ENCODE results near the gene TIGD6.
"Not testable (repeated sequence)": the region's sequence is repeated elsewhere in the genome, so short reads cannot be mapped to it uniquely, and the experiment has no call there.

The TIGD6 gene

DNA sequence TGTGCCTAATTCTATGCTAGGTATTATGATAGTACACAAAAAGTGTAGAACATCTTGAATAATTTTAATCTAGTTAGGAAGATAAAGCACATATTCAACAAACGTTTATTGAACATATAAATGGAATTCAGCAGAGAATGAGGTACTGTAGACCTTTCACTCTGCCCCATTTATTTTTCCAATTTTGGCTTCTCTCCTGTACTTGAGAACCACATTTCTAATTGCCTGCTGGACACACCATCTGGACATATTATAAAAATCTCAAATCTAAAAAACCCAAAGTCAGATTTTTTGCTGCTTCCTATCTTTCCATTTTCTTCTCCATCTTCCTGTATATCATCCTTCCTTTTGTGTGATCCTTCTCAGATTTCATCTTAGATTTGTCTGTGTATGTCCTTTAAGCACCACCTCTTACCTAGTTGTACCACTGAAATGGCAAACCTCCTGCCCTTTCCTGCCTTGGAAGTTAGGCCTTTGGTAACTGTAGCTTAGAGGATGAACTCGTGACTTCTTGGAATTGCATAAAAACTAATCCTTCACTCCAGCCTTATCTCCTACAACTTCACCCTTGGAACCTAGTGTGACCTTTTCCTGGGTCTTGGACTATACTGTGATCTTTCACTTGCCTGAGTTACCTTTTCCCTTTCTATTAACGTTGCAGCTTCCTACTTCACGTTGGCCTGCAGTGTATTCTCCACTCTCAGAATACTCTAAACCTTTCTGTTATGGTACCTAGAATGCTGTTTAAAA is 31.1 kb downstream of the TIGD6 start:
- no peak for DNase-seq

DNA sequence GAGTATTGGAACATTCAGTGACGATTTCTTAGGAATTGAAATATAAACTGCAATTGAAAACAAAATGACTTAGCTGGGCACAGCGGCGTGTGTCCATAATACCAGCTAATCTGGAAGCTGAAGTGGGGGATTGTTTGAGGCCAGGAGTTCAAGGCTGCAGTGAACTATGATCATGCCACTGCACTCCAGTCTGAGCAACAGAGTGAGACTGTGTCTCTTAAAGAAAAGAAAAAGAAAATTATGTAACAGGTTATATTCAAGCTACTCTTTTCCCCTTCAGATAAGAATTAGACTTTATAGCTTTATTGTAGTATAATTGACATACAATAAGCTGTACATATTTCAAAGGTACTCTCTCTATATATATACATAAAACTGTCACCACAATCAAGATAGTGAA is 33.5 kb downstream of the TIGD6 start:
- no peak for DNase-seq

DNA sequence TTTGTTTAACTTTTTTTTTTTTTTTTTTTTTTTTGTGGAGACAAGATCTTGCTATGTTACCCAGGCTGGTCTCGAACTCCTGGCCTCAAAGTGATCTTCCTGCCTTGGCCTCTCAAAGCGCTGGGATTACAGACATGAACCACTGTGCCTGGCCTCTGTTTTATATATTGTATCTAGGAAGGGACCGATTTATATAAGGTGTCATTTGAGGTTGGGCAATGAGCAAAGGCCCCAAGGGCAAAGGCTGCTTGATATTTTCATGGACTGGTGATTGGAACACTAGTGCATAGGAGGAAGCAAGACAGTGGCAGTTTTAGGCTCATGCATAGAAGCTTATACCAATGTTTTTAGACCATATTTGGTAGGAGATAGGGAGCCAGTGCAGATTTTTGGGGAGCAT is 36.7 kb downstream of the TIGD6 start:
- no peak for DNase-seq

DNA sequence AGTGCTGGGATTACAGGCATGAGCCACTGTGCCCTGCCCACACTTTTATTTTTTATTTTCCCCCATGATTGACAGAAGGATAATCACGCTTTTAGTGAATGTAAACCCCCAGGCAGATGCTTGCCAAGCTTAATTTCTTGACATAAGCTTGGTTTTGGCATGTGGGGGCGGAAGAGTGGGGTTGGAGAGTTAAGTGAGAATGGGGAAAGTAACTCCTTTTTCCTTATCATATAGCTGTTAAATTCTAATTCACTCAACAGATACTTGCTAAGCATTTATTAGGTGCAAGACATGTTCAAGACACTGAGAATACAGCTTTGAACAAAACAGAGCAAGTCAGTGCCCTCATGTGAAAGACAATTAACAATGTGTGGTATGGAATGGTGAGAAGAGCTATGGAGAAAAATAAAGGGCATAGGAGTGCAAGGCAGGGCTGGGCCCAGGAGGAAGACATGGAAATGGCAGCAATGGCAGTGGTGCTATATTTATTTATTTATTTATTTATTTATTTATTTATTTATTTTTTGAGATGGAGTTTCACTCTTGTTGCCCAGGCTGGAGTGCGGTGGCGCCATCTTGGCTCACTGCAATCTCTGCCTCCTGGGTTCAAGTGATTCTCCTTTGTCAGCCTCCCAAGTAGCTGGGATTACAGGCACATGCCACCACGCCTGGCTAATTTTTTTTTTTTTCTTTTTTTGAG is 37.7 kb downstream of the TIGD6 start:
- DNase-seq, result no peak

DNA sequence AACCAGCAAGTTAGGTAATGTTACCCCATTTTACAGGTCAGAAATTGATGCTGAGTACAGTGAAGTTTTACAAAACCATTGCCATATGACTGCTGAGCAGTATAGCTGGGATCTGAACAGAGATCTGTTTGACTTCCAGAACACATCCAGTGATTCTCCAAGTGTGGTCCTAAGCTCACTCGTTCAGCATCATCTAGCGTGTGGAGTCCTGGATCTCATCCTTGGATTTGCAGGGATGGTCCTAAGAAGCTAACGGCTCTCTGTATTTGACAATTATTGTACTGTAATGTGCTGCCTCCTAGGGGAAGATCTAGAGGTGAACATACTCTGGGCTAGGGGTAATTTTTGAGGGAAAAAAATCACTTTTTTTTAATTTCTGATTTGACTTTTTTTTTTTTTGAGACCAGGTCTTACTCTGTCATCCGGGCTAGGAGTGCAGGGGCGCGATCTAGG is 38.5 kb downstream of the TIGD6 start:
- no peak for DNase-seq

DNA sequence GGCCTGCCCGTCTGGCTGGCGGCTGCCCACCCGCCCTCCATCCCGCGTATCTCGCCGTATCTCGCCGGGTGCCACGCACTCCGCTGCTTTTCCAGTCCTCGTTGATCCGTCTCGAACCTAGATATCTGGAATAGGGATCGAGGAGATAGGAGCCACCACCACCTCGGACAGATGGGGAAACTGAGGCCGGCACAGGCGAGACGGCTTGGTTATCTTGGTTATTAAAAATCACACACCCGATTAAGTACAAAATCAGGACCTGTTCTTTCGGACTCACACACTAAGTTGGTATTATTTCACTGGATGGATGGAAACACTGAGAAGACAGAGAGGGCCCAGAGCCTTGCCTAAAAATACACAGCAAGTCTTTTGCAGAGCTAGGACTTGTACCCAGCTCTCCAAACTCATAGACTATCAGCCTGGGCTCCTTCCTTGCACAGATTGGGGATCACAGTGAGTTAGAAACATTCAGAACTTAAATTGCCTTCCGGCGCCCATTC is 39.2 kb downstream of the TIGD6 start:
- no peak for DNase-seq

DNA sequence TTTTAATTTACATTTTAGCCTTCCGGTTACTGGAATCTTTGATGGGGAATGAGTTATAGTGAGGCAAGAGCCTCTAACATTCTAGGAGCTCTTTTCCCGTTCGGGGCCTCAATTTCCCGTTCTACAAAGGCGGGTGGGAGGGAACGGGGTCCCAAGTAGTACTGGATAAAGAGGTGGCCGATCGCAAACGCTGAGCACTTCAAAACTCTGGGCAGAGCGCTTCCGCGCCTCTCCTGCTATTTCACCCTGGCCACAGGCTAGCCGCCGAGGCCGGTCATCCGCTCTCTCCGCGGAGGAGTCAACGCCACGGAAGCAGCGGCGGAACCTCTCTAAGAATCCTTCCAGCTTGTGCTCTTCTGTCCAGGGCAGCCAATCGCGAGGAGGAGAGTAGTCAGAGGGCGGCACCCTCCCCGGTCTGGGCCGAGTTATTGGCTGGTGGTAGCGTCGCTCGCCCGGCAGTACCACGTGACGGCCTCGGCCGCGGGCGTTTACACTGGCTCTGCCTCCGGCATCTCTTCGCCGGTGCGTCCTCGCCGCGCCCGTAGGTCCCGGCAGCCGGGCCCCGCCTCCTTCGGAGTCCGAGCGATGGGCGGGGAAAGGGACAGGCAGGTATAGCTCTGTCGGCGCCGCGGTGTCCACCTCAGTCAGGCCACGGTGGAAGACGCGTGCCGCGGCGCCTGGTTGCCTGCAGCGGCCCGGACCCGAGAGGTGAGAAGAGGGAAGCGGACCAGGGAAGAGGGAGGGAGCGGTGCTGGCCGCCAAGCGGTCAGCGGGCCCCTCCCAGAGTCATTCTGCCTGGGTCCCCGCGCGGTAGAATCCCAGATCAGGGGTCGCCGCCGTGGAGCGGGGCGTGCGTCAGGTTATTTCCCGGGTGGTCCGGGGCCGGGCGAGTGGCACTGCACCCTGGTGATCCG is 39.9 kb downstream of the TIGD6 start, which contains the start of gene SLC26A2:
Gene SLC26A2 (plus strand): TSS at position 487 of the 914 bp plus-strand sequence. CDS start 16,895 bp downstream, outside the sequence.
- DNase-seq, result peak; percentile 87

DNA sequence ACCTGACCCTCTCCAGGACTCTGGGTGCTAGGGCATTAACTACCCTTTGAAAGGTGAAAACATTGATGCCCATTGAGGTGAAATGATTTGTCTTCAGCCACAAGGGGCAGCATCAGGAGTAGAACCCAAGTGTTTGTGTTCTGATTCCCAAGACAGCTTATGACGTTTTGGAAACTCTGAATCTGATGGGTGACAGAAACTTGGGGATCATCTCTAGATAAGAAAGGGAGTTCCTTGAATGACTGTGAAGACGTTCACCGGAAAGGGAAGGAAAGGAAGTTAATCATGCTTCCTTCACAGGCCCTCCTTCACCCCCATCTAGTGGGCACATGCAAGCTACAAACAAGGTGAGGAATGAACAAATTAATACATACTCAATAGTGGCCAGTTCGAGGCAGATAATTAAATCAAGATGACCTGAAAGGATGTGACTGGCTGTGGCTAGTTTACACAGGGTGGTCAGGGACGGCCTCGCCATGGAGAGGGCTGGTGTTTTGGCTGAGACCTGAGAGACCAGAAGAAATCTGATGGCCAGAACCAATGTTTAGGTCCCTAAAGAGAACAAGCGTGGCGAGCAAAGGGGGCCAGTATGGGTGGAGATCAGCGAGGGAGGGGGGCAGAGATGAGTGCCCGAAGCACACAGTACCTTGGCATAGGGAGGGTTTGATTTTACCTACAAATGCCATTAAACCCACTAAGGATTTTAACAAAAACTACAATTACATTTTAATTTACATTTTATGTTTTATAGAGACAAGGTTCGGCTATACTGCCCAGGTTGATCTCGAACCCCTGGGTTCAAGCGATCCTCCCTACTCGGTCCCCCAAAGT is 40.8 kb downstream of the TIGD6 start:
- no peak for DNase-seq

DNA sequence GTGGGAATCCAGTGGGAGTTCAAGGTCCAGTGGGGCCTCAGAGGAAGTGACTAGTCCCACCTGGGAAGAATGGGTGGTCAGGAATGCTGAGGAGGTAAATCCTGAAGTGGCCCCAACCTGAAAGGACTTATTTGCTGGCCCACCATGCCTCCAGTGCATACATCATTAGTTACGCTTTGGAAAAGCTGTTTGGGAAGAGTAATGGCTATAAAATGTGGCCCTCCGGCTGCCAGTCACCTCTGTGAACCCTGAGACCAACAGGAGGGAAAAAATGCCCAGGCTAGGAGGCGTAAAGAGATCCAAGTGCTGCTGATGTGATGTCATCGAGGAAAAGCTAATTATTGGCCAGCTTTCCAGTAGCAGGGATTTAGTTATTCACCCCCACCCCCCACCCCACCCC is 42.6 kb downstream of the TIGD6 start:
- DNase-seq, result no peak

DNA sequence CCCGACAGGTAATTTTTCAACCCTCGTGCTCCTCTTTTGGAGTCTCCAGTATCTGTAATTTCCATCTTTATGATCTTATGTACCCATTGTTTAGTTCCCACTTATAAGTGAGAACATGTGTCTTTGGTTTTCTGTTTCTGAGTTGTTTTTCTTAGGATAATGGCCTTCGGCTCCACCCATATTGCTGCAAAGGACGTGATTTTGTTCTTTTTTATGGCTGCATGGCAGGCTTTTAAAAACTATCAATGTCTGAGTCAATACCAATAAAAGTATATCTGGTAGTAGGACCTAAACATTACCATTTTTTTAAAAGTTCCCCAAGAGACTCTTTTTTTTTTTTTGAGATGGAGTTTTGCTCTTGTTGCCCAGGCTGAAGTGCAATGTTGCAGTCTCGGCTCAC is 43.8 kb downstream of the TIGD6 start:
- DNase-seq, result no peak

DNA sequence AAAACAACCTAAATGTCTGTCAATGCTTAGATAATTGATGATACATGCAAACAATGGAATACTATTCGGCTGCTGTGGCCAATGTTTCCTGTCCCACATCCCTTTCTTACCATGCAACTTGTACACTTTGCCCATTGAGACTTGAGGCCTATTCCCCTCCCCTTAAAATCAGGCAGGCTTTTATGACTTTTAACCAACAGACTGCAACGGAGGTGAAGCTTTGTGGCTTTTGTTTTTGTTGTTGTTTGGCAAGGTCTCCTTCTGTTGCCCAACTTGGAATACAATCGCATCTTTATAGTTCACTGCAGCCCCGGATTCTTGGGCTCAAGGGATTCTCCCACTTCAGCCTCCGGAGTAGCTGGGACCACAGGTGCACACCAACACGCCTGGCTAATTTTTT is 45.7 kb downstream of the TIGD6 start:
- no peak for DNase-seq

DNA sequence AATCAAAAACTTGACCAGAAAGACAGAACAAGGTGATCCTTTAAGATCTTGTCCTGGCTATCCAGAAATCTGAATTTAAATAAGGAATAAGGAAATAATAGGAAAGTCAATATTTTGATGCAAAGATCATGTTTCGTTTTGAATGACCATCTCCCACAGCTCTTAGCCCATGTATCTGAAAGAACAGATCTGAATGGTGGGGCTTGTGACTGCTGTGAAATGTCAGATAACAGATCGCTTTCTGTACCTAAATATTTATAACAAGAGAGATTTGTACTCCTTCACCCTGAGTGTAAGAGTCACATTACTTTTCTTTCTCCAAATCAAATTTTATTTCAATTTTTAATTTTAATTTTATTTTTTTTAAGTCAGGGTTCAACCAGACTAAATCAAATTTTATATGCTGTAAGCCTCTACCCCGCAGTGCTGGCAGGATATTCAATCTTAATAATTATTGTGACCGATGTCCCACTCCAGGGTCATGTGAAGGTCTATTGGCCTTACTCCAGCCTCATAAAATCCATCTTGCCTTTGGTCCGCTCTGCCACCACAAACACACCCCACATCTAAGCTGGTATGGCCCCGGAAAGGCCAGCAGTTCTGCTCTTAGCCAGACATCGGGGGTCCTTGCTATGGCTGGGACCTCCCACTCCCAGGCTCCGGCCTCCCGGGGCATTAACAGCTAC is 46.9 kb downstream of the TIGD6 start:
- no peak for DNase-seq

DNA sequence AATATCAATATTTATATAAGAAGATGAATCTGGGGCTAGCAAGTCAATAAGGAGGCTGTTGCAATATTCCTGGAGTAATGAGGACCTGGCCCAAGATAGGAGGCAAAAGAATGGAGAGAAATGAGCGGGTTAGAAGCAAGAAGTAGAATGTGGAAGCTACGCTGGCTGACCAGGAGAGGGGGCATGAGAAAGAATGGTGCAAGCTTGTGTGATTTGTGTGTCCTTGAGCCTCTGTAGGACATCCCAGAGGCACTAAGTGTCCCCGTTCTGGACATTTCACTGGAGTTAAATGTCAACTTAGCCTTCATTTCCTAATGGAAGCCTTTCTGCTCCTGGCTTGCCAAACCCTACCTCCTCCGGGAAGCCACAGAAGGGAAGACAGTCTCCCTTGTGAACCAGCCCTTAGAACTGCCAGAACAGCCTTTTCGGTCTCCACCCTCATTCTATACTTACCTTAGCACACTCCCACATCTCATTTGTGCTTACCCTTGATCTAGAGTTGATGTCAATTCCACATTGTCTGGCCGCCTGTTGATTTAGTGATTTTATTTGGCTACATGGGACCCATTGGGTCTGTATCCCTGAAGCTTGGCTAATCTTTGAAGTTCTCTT is 49.2 kb downstream of the TIGD6 start:
- DNase-seq, result no peak

DNA sequence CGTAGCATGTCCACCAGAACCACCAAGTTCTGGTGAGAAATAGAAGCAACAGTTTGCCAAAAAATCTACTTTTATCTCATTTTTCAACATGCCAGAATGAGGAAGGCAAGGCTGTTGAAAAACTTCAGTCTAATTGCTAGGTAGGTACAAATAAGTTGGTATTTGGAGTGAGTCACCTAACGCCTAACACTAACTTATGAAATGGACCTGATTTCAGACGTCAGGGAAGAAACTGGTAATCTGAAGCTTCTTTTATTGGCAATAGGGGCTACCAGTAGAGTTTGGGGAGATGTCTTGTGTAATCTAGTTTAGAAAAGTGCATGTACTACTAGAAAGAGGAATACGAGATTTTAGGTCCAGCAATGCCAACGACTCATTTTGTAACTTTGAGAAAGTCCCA is 51.5 kb downstream of the TIGD6 start:
- DNase-seq, result no peak

DNA sequence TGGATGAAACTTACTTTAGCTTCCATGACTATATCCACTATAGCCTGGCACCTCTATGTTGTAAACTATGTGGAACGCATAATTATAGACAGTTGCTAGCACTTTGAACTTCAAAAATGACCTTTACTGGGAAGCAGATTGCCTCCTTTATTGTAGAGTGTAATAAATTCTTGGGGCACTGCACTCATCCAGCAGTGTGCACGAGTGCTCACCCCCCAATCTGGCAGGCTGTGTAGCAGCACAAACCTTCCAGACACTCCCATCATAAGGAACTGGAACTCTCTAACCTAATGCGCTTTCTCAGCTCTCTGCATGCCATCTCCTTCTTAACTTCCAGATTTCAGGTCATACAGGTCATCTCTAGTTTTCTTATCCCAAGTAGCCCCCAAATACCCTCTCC is 54.3 kb downstream of the TIGD6 start:
- DNase-seq, result no peak

DNA sequence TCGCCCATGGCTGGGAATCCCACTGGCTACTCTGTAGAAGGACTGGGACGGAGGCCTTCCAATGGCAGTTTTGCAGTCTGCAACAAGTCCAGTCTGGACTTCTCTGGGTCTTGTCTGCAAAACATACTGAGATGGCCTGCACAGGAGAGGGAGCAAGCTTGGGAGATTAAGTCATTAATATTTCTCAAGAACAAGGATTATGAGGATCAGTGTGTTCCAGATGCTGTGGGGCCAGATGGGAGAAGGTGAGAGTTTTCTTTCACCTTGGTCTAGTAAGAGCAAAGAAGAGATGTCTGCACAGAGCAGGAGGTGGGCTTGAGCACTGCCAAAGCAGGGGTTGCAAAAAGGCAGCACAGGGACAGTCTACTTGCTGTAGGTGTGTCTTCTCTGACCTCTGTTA is 55.8 kb downstream of the TIGD6 start, which contains the start of gene PDE6A:
Gene PDE6A (minus strand): TSS at position 128 of the 400 bp plus-strand sequence. CDS start 120 bp downstream, at position 8.
- DNase-seq, result no peak

DNA sequence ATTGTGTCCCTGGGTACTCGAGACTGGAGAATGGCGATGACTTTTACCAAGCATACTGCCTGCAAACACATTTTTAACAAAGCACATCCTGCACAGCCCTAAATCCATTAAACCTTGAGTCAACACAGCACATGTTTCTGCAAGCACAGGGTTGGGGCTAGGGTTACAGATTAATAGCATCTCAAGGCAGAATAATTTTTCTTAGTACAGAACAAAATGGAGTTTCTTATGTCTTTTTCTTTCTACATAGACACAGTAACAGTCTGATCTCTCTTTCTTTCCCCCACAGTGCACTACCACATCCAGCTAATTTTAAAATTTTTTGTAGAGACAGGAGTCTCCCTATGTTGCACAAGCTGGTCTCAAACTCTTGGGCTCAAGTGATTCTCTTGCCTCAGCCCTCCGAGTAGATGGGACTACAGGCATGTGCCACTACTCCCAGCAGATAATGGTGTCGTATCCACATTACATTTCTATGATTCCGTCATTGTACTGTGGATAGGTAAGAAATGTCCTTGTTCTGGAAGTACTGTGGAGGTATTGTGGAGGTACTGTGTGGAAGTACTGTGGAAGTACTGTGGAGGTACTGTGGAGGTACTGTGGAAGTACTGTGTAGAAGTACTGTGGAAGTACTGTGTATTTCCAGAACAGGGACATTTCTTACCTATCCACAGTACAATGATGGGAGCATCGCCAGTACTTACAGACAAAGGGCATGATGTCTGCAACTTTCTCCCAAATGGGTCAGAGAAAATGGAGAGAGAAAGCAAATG is 57.1 kb downstream of the TIGD6 start:
- not testable (repeated sequence) for DNase-seq
